Measurements from ENCODE around the gene GJC2.

GJC2 gene

DNA sequence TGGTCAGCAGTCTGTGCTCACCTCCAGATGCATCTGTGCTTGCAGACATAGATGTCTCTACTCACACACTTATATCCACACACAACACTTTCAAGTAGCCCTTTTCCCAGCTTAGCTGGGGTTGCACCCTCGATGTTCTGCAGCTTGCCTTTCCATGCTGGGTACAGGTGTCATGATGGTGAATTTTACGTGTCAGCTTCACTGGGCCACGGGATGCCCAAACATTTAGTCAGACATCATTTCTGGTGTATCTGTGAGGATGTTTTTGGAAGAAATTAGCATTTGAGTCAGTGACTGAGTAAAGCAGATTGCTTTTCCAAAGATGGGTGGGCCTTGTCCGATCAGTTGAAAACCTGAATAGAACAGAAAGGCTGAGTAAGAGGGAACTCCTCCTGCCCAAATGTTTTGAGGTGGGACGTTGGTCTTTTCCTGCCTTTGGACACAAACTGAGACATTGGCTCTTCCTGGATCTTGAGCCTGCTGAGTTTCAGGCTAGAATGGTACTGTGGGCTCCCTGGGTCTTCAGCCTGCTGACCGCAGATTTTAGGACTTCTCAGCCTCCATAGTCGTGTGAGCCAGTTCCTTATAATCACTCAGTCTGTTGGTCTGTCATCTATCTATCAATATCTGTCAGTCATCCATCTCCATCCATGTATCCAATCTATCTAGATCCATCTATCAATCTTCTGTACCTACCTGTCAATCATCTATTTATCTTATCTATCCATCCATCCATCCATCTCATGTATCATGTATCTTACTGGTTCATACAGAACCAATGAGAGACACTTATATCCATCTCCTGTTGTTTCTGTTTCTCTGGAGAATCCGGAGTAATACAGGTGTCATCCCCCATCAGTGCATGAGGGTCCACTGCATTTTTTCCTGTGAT lies 45.4 kb downstream of the GJC2 start:
- no peak for DNase-seq (ENCODE audit: low spot score)

DNA sequence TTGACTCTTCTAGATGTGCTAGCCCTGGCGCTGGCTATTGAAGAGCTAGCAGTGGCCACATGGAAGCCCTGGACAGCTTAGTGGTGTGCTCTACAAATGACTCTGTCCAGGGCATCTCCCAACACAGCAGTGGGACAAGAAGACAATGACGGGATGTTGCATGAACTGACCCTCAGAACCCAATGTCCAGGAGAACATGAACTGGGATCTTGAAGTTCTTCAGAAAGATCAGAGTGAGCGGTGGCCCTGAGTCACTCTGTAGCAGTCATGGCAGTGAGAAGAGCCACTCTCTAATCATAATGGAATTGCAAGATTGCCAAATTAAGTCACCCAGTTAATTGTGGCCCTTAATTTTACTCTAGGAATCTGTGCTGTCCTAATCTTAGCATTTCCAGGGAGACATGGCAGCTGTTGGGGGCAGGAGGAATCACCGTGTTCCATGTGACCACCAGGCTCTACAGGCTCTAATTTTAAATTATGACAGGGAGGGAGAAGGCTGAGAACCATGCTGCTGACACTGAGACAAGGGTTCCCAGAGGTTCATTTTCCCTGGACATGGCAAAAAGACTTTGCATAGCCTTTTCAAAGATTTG lies 47.9 kb downstream of the GJC2 start:
- DNase-seq (ENCODE audit: low spot score): no peak

DNA sequence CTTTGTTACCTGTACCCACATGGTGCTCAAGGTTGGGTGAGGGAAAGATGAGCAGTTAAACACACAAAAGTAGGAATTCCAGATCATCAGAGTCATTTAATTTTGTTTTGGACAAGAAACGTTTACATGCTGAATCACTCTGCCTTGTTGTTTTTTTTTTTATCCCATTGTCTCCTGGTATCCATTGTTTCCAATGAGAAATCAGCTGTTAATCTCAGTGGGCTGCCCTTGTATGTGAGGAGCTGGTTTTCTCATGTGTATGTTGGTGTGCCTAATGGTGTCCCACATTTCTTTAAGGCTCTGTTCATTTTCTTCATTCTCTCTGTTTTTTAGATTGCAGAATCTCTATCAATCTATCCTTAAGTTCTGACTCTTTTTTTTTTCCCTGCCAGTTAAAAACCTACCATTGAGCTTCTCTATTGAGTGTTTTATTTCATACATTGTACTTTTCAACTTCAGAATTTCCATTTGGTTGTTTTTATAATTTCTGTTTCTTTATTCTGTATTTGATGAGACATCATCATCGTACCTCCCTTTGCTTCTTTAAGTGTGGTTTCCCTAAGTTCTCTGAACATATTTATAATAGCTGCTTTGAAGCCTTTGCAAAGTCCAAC lies 49.4 kb downstream of the GJC2 start:
- no peak for DNase-seq (ENCODE audit: low spot score)

DNA sequence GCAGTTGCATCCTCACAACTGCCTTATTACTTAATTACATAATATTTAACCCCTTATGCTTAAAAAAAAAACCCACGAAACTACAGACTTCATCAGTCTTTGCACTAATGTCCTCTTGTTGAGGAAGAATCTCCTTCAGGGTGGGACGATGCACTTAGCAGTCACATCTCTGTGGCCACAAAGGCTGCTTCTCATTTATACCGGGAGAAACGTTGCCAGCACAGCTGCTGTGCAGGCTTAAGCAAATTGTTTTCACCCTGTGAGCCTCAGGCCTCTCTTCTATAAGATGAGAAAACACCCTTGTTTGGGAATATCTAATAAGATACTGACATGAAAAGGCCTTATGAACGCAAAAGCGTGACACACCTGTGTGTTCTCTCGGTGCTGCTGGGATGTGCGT lies 55.2 kb downstream of the GJC2 start:
- no peak for DNase-seq (ENCODE audit: low spot score)

DNA sequence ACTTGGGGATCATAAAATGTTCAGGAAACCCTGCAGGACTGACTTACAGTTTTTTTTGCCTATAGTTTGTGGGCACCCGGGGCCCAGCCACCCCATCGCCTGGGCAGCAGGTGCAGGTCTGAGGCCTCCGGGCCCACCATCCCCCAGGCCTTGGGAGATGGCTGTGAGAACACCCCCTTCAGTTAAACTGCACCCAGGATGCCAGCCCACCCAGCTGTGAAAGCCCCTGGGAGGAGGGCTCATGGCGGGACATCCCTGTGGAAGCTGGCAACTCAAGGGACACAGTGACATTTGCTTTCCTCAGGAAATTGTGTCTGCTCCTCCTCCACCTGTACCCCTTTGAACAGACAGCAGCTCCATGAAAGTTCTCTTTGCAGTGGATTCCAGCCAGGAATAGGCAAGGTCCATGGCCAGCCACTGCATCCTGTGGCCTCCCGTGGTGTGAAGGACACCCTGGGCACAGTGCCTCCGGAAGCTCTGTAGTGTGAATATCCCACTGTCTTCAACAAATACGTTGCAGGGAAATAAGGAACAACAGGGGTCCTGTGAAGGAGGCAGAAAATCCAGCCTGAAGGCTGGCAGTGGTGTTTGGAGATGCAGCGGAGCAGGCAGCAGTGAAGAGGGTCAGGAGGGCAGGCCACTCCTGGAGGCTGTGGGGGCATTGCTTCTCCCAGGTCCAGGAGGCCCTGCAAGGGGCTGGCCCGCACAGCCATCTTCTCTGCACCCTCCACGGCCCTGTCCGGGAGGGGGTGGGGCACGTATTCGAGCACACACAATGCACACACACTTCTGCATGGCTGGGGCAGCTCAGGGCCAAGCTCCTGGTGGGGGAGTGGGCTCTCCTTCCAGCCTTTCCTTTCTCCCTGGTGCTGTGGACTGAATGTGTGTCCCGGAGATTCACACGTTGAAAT lies 56.1 kb downstream of the GJC2 start:
- no peak for DNase-seq (ENCODE audit: low spot score)

DNA sequence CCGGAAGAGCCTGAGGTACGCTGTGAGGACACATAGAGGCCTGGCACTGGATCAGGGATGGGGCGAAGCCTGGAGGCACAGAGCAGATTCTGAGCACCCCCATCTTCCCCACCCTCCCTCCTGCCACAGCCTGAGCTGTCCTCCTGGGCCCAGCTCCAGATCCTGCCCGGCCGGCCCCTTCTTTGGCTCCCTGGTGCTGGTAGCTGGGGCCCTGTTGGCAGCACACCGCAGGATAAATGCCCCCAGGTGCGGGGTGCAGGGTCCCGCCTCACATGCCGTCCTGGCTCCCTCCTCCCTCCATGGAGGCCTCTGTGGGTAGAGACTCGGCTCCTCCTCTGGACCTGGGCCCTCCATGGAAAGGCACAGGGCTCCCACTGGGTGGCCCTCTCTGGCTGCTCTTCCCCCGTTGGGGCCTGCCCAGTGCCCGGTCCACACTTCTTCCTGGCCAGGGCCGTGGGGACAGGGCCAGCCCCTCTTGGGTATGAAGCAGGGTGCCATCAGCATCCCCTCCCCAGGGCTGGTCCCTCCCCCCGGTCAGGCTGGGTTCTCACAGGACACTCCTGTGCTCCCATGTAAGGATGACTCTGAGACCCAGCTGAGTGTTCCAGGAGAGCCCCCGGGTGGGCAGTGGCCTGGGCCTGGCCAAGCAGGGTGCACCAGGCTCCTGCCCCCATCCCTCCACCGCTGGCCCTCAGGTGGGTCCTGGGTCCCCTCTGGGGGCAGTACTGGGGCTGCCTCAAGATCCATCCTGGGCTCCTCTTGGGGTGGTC lies 57.0 kb downstream of the GJC2 start:
- no peak for DNase-seq (ENCODE audit: low spot score)

DNA sequence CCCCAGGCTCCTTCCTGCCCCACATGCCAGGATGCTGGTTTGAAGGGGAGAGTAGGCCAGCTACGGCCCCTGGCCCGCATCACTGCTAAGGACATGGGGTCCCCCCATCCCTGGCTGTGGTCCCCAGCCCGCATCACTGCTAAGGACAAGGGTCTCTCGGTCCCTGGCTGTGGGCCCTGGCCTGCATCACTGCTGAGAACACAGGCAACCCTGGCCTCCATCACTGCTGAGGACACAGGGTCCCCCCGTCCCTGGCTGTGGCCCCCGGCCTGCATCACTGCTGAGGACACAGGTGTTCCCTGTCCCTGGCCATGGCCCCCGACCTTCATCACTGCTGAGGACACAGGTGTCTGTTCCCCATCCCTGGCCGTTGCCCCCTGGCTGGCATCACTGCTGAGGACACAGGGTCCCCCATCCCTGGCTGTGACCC lies 57.7 kb downstream of the GJC2 start:
- no peak for DNase-seq (ENCODE audit: low spot score)

DNA sequence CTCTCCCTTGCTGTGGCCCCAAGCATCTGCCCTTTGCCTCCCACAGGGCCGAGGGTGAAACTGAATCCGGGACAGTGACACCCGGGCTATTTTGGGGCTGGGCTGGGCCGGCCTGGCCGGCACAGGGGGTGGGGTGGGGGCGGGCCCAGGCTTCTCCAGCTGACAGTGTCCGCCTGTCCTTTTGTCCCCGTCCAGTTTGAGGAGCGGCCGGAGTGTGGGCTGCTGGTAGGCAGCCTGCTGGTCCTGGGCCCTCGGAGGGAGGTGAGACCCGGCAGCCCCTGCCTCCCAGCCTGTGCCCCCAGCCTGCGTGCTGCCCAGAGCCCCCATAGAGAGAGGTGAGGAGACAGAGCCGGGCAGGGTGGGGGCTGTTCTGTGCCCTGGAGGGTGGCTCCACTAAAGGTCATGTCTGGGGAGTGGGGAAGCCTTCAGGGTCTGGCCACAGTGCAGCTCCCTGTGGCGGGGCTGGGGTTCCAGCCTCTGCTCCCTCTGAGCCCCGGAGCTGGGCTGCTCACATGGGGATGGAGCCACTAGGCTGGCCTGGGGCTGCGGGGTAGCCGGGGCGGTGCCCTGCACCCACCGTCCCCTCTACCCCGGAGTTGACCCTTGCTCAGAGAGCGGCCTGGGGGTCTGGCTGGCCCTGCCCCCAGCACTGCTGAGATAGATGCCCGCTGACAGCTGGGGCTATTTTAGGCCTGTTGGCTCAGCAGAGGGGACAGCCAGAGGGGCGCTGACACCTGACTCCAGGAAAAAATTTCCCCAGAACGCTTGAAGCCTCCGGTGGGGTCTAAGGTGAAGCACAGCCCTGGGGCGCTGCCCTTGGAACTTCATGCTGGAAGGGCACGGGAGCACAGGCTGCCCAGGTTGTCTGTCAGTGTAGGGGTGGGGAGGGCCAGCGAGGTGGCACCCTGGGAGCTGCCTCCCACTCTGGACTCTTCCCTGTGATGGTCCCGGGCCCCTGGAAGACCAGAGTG lies 58.4 kb downstream of the GJC2 start, which contains the start of gene OBSCN:
Gene OBSCN, plus strand, starts transcription at position 194 of the 971 bp plus-strand sequence. CDS start 3,740 bp downstream, outside the sequence.
- no peak for DNase-seq (ENCODE audit: low spot score)

DNA sequence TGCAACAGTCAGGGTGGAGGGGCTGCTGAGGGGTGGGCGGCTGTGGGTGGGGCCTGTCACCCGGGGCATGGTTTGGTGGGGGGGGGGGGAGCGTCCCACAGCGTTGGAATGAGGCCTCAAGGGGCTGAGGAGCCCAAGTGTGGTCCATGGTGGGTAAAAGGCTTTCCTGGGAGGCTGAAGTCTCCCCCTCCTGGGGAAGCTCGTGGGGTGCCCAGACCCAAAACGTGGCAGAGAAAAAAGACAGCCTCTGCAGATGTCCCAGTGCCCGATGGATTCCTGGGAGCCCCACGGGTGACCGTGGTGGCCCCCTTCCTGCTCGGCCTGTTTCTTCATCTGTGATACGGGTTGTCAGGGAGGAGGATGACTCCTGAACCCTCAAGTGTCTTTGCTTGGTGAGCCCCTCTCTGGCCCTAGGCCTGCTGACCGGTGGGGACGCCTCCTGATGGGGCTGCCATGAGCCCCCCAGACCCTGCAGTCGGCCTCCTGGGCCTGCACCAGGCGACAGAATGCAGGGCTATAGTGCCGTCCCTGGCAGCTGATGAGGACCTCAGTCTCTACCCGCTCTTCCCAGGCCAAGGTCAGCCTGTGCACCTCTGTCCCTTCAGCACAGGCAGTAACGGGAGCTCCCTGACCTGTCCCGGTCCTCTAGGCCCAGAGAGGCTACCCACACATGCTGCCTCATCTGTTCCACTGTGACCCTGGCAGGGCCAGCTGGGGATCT lies 59.3 kb downstream of the GJC2 start:
- DNase-seq (ENCODE audit: low spot score): no peak

Measured in AG20443 (cell line).